Hepatocyte (in vitro differentiated cells): ENCODE results near the gene MEF2D. TPM values are rescaled to one million over a fixed set of nuclear protein-coding genes. Genes with fewer than 3 reads are reported as not detected.

Source experiments
- DNase-seq: peaks from one replicate; pipeline ENCODE4 v3.0.0-alpha.2; 2016; ENCODE audit warnings: low spot score
- H2AFZ ChIP-seq: fragments of 200-600 bp; sonication (generic); 2 replicates; pipeline ENCODE4 v1.6.0; 2016; ENCODE audit warnings: antibody characterized with exemption, mild to moderate bottlenecking
- H3K27ac ChIP-seq: fragments of 200-600 bp; sonication (generic); 2 replicates; pipeline ENCODE4 v1.5.1; 2016; ENCODE audit warnings: mild to moderate bottlenecking
- H3K27me3 ChIP-seq: fragments of 200-600 bp; sonication (generic); 2 replicates; pipeline ENCODE4 v1.6.1; 2016
- H3K36me3 ChIP-seq: fragments of 200-600 bp; sonication (generic); replicated peaks from 2 replicates; pipeline ENCODE4 v1.5.1; 2016; ENCODE audit warnings: low read depth; ENCODE audit not compliant: insufficient read depth
- H3K4me1 ChIP-seq: fragments of 200-600 bp; sonication (generic); 2 replicates; pipeline ENCODE4 v1.5.1; 2016; ENCODE audit warnings: mild to moderate bottlenecking, moderate library complexity; ENCODE audit not compliant: insufficient read depth
- H3K4me2 ChIP-seq: fragments of 200-600 bp; sonication (generic); 2 replicates; pipeline ENCODE4 v1.6.0; 2016
- H3K4me3 ChIP-seq: fragments of 200-600 bp; sonication (generic); 2 replicates; pipeline ENCODE4 v1.5.1; 2016; ENCODE audit warnings: mild to moderate bottlenecking
- H3K79me2 ChIP-seq: fragments of 200-600 bp; sonication (generic); 2 replicates; pipeline ENCODE4 v1.6.0; 2017; ENCODE audit warnings: mild to moderate bottlenecking
- H3K9me2 ChIP-seq: fragments of 200-600 bp; sonication (generic); replicated peaks from 2 replicates; pipeline ENCODE4 v1.6.0; 2017; ENCODE audit warnings: mild to moderate bottlenecking; ENCODE audit not compliant: insufficient read depth
- H3K9me3 ChIP-seq: fragments of 200-600 bp; sonication (generic); 2 replicates; pipeline ENCODE4 v1.5.1; 2016; ENCODE audit warnings: low read depth, mild to moderate bottlenecking
- H4K20me1 ChIP-seq: fragments of 200-600 bp; sonication (generic); 2 replicates; pipeline ENCODE4 v1.6.0; 2016; ENCODE audit warnings: mild to moderate bottlenecking; ENCODE audit not compliant: insufficient read depth, poor library complexity, severe bottlenecking
- EZH2 ChIP-seq: fragments of 200-600 bp; sonication (generic); IDR thresholded peaks from 2 replicates; pipeline ENCODE4 v1.6.1; 2016; ENCODE audit warnings: antibody characterized with exemption, mild to moderate bottlenecking, borderline replicate concordance
- EZH2phosphoT487 ChIP-seq: fragments of 200-600 bp; sonication (generic); IDR thresholded peaks from one replicate; pipeline ENCODE4 v1.6.1; 2018; ENCODE audit warnings: antibody characterized with exemption, mild to moderate bottlenecking, low read depth, moderate library complexity; ENCODE audit not compliant: unreplicated experiment, severe bottlenecking
- WGBS: methylation state at CpG from one replicate; pipeline ENCODE4 v1.1.6; 2016; ENCODE audit warnings: low lambda C conversion rate; ENCODE audit errors: missing lambda C conversion rate; 5-methylcytosine and 5-hydroxymethylcytosine counted together
- polyA plus RNA-seq: library from polyadenylated mRNA; unstranded; fragments of >200 nt; fragmentation: Nextera tagmentation; extraction: Ambion mirVana; gene quantifications from 2 replicates; pipeline ENCODE4 v1.2.1, GENCODE V29; 2016
- total RNA-seq: library from RNA; depleted of rRNA; stranded (reverse); fragments of >200 nt; gene quantifications from 2 replicates; pipeline ENCODE4 v1.2.3, GENCODE V29; 2014
- TF ChIP-seq, protein P1 (sequence below): fragments of 200-600 bp; sonication (generic); IDR thresholded peaks from 2 replicates; pipeline ENCODE4 v1.5.1; 2016; ENCODE audit warnings: antibody characterized with exemption, mild to moderate bottlenecking; ENCODE audit not compliant: poor library complexity

MEF2D gene
- total and polyA plus RNA-seq, 2 experiments from 2014 or later = 20.1 to 25.1 TPM

DNA sequence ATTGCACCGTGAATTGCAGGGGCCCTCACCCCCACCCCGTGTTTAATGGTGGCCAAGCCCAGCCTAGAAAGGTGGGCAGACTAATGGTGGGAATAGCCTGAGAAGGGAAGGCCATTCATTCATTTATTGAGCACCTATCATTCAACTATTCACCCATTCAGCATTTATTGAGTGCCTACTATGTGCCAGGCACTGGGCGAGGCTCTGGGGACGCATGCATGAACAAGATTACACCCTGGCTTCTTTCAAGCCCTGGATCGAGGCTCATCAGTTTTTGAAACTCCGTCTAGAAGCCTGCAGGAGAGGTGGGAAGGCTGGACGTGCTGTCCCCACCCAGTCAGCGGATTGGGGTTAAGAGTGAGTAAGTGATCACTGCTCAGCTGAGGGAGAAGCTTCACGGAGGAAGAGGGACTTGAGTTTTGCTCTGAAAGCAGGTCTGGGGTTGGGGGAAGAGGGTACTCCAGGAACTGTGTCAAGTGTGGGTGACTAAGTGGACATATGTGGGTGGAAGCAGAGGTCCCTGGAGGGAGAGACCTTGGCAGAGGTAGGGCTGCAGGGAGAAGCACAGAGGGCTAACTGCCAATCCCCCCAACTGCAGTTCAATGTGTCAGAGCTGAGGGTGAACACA, 35.6 kb downstream of the MEF2D start:
- Histone ChIP-seq H3K27ac (no peak overlapping the region), H3K4me2 (no peak overlapping the region)
- WGBS = 92% methylated on average over 9 of the region's 9 CpGs

DNA sequence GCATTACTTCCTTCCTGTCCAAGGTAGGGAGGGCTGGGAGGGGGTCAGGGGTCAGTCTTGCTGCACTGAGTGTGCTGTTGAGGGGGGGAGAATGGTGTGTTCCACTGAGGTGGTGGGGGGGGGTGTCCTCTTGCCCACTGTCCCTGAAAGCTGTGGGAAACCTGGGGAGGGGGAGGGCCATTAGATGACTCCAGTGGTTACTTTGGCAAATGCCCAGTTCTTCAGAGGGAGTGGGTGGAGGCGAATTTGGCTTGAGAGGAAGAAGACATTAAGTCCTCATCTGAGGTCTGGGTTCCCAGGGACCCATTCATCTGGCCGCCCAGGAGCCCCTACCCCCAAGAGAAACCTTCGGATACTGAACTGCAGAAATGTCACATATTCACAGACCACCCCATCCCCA, 36.2 kb downstream of the MEF2D start:
- Histone ChIP-seq H3K27ac (no peak overlapping the region), H3K4me3 (no peak overlapping the region), H3K36me3 (no peaks in the 10 kb centered on the region), H3K79me2 (no peaks in the 10 kb centered on the region), H3K4me1 (peaks cover 4% of the 10 kb centered on the region), H3K27me3 (no peaks in the 10 kb centered on the region), H3K4me2 (no peak overlapping the region), H2AFZ (no peak overlapping the region), H3K9me3 (no peaks in the 10 kb centered on the region), H3K9me2 (no peaks in the 10 kb centered on the region), H4K20me1 (no peaks in the 10 kb centered on the region)
- no peak for DNase-seq
- 89% methylated on average over 3 of the region's 3 CpGs for WGBS
- TF ChIP-seq, protein P1, sequence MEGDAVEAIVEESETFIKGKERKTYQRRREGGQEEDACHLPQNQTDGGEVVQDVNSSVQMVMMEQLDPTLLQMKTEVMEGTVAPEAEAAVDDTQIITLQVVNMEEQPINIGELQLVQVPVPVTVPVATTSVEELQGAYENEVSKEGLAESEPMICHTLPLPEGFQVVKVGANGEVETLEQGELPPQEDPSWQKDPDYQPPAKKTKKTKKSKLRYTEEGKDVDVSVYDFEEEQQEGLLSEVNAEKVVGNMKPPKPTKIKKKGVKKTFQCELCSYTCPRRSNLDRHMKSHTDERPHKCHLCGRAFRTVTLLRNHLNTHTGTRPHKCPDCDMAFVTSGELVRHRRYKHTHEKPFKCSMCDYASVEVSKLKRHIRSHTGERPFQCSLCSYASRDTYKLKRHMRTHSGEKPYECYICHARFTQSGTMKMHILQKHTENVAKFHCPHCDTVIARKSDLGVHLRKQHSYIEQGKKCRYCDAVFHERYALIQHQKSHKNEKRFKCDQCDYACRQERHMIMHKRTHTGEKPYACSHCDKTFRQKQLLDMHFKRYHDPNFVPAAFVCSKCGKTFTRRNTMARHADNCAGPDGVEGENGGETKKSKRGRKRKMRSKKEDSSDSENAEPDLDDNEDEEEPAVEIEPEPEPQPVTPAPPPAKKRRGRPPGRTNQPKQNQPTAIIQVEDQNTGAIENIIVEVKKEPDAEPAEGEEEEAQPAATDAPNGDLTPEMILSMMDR = no peak
- TF ChIP-seq EZH2phosphoT487 (no peak), EZH2 (no peak)

More for the DNA sequence above, 35.6 kb downstream of the MEF2D start:
- no peak for DNase-seq
- Histone ChIP-seq H3K36me3 (no peaks in the 10 kb centered on the region), H4K20me1 (no peaks in the 10 kb centered on the region), H2AFZ (no peak overlapping the region), H3K9me3 (no peaks in the 10 kb centered on the region), H3K4me3 (no peak overlapping the region), H3K27me3 (no peaks in the 10 kb centered on the region), H3K9me2 (no peaks in the 10 kb centered on the region), H3K4me1 (peaks cover 4% of the 10 kb centered on the region), H3K79me2 (no peaks in the 10 kb centered on the region)
- TF ChIP-seq, protein P1 = no peak
- TF ChIP-seq EZH2phosphoT487 = no peak
- TF ChIP-seq EZH2 = no peak

DNA sequence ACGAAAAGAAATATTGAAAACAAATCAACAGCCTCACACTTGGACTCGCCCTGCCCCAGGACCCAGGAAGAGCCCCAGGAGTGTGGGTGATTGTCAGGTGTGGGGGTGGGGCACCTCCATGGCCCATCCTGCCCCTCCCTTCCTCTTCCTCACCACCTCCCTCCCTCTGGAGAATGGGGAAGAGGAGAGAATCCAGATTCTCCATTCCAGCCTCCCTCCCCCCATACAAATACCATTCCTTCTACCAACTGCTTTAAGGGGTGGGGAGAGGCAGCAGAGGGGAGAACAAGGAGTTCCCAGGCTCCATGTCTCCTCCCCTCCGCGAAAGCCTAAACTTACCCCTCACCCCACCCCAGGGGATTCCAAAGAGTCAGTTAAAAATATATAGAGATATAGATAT, 36.7 kb downstream of the MEF2D start:
- no peak overlapping the region for H3K4me2 ChIP-seq
- no peaks in the 10 kb centered on the region for H4K20me1 ChIP-seq
- H3K27ac ChIP-seq = no peak overlapping the region
- H3K4me1 ChIP-seq = peaks cover 4% of the 10 kb centered on the region
- H3K36me3 ChIP-seq = no peaks in the 10 kb centered on the region
- no peaks in the 10 kb centered on the region for H3K9me2 ChIP-seq
- H3K9me3 ChIP-seq = no peaks in the 10 kb centered on the region
- DNase-seq = no peak
- 66% methylated on average over 4 of the region's 4 CpGs for WGBS
- no peak overlapping the region for H2AFZ ChIP-seq
- no peak for TF ChIP-seq EZH2
- TF ChIP-seq, protein P1 = no peak
- no peak for TF ChIP-seq EZH2phosphoT487
- H3K79me2 ChIP-seq = no peaks in the 10 kb centered on the region
- no peak overlapping the region for H3K4me3 ChIP-seq
- H3K27me3 ChIP-seq = no peaks in the 10 kb centered on the region
